Skin epidermis (tissue), 12 donors: ENCODE data around the gene SUPT20HL1.

Experiments
- H3K27ac ChIP-seq, 21 experiments: fragments of 200-600 bp; sonication (generic) in 11 of 21; one replicate each; pipeline ENCODE4 v1.5.0; 2020; ENCODE audit warnings: mild to moderate bottlenecking in 3 of 21, inconsistent platforms in 2 of 21, moderate library complexity in 2 of 21
- H3K4me3 ChIP-seq, 7 experiments: fragments of 200-600 bp; sonication (generic) in 2 of 7; one replicate each; pipeline ENCODE4 v1.5.0; 2020; ENCODE audit warnings: inconsistent platforms in 2 of 7, mild to moderate bottlenecking in 2 of 7, moderate library complexity in 1 of 7

SUPT20HL1 gene

DNA sequence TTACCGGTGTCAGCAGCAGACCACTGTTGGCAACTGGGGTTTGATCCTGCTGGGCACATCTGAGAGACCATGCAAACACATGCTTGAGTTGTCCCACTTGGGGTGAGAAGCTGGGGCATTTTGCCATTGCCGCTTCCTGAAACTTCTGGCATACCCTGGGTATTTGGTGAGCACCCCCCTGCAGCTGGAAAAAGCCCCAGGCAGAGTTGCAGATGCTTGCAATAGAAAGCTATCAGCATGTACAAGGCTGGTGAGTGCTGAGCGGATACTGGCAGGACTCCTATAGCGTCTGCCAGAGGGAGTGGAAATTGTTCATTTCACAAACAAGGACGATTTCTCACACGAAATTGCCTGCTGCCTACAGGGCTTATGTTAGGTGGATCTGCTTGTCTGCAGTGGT is 32.3 kb downstream of the SUPT20HL1 start:
- no peak overlapping the region for H3K27ac ChIP-seq
- no peak overlapping the region for H3K4me3 ChIP-seq

DNA sequence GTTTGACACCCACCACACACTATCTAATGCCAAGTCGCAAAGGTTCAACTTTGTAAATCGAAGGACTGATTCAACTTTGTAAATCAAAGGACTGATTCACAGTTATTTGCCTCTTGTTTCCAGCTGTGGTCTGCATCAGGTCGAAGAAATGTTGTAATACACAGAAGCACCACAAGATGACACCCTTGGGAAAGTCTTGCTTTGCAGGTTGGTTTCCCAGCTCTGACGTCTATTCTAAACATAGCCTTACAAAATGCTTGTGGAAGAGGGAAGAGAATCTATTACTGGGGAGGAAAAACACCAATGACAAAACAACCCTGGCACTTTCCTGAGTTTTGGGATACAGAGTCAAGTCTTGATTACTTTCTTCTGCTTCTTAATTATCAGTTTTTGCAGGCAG is 35.3 kb downstream of the SUPT20HL1 start:
- H3K27ac ChIP-seq: no peak overlapping the region
- H3K4me3 ChIP-seq: no peak overlapping the region

DNA sequence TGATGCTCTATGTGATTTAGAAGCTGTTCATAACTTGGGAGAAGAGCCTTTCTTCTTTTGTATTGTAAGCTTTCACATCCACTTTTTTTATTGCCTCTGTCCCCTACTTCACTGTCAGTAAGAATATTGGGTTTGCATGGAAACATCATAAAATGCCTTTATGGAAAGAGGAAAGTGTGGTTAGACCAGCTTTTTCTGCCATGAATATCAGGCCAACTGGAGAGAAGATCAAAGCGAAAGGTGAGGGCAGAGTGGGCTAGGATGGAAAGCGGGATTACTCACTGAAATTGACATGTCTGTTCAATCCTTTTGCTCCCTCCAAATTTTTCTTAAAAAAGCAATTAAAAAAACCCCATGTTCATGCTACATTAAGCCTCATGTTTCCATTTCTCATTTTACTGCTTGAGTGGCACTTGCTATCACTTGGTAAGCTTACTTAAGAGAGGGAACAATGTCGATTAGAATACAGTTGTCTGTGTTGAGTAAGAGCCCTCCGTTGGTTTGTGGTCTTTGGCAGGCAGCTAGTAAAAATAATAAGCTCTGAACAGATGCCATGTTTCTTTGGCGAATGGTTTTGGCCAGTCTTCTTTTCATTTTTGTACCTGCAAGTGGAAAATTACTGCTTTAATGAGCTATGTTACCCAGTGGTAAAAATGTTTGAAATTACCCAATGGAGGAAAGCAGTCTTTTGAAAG is 35.9 kb downstream of the SUPT20HL1 start:
- H3K27ac ChIP-seq: peak overlapping the region in 2 of 21 experiments; percentile 12 to 21

DNA sequence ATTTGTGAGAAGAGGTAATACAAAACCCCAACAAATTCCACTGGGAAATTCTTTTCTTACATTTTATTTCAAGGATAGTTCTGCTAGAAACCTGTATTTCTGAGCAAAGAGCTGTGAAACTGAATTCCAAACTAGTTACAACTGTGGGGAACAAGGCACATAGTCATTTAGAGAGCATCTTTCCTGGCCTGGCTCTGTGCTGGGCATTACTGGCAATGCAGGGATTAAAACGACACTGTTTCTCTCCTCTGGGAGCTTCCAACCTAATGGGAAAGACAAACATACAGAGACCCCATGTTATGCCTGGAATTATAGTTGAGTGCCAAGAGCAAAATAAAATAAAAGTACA is 36.5 kb downstream of the SUPT20HL1 start:
- no peak overlapping the region for H3K4me3 ChIP-seq
- H3K27ac ChIP-seq: peak overlapping the region in 3 of 21 experiments; percentile 12 to 35 (median 21)

More for the DNA sequence above, 35.9 kb downstream of the SUPT20HL1 start:
- no peak overlapping the region for H3K4me3 ChIP-seq

DNA sequence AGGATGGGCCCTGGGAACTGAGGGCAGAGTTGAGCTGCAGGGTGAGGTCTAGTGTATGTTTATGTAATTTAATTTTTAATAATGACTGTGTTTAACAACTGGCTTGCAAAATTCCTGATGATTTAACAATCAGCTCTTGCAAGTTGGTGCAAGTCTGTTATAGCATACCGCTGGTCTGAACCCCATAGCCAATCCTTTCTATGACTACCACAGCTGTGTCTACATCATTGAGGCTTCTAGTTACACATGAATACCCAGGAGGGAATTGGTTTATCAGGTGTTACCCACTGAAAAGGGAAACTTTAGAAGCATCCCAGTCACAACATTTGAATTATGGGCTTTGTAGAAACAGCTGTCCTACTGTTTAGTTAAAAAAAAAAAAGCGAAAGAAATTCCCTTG is 38.3 kb downstream of the SUPT20HL1 start:
- Histone ChIP-seq H3K4me3 (no peak overlapping the region), H3K27ac (no peak overlapping the region)

DNA sequence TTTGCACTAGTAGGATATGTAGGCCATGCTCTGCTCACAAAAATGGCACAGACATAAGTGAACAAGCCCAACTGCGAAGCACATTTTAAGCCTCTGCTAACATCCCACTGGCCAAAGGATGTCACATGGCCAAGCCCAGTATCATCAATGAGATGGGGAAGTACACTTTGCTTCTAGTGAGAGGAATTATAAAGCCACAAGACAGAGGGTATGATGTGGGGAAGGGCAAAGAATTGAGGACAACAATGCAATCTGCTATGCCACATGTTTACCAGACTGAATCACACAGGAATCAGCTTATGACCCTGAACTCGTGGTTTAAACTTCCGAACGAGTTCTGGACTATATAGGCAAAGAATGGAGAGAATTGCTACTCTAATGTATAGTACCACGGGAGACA is 39.1 kb downstream of the SUPT20HL1 start:
- no peak overlapping the region for H3K4me3 ChIP-seq
- no peak overlapping the region for H3K27ac ChIP-seq

DNA sequence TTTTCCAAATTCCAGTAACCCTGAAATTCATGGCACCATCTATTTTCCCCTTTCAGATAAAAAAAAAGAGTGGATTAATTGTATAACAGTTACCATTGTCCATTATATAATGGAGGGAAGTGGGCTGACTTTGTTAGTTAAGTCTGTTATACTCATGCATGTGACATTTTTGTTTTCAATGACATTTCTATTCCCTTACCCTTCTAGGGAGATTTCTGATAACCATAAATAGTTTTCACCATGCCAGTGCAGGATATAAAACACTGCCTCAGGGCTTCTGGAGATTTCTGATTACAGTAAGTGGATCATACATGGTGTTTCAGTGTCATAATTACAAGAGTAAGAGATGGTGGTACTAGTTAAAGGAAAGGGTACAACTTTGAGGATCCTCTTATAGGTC is 45.5 kb downstream of the SUPT20HL1 start:
- H3K27ac ChIP-seq: no peak overlapping the region
- no peak overlapping the region for H3K4me3 ChIP-seq
